ENCODE measurements around the gene ASTN2.

- TF ChIP-seq GATA2 (IDR thresholded peaks at IDR 0.05; ENCODE audit: low read depth, low read length) (no peak), GATA3 (IDR thresholded peaks at IDR 0.05; ENCODE audit: low read depth, low read length) (no peak)
Measured at GRCh38 chr9:117013440-117013995, 401.3 kb downstream of the ASTN2 start.

Data from SH-SY5Y (cell line).